ENCODE measurements around the gene BAIAP2. TPM values are rescaled to one million over a fixed set of nuclear protein-coding genes. Genes with fewer than 3 reads are reported as not detected.

BAIAP2 gene
- total RNA-seq, 2 donors from 2014 or later = 11.0 to 13.9 TPM

DNA sequence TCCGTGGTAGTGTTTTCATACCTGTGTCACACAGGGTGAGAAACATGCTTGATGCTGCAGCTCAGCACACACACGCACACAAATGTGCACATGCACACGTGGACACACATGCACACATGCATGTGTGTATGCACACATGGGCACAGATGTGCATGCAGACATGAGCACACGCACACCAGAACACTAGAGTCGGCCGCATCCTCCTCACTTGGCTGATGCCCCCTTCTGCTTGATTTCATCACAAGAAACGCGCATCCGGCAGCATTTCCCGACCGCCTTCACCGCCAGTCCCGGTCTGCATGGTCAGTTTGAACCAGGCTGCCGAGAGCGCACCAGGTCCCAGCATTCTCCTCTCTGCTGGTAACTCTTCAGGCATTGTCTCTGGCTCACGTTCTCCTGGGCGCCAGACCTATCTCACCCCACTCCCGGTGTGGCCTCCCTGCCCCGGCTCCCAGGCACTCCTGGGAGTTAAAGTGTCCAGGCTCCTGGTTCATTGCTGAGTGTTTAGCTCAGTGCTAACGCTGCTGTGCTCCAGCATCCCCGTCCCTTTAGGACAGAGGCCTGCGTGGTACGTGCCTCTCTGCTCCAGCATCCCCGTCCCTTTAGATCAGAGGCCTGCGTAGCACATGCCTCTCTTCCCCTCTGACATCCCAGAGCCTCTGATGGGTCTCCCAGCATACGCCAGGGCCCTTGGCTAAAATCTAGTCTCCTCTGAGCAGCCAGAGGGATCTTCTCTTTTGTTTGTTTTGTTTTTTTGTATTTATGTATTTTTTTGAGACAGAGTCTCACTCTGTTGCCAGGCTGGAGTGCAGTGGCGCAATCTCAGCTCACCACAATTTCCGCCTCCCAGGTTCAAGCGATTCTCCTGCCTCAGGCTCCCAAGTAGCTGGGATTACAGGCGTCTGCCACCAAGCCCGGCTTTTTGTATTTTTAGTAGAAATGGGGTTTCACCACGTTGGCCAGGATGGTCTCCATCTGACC lies 16.0 kb downstream of the BAIAP2 start:
- H3K9me3 ChIP-seq (ENCODE audit: control insufficient read depth, low read length, poor library complexity, severe bottlenecking) = no peaks in the 10 kb centered on the region
- ATAC-seq (no peak), DNase-seq (no peak)
- H3K36me3 Mint-ChIP-seq (ENCODE audit: low read depth) = no peaks in the 10 kb centered on the region
- H3K4me3 Mint-ChIP-seq = peak overlapping the region; percentile 15
- no peak overlapping the region for H3K27ac Mint-ChIP-seq
- H3K27me3 Mint-ChIP-seq = no peaks in the 10 kb centered on the region
- H3K4me1 Mint-ChIP-seq = peaks cover 8% of the 10 kb centered on the region

GRCh38 chr17:81052199-81052997 lies 17.4 kb downstream of the BAIAP2 start:
- no peak for ATAC-seq
- H3K27me3 Mint-ChIP-seq = no peaks in the 10 kb centered on the region
- no peaks in the 10 kb centered on the region for H3K9me3 ChIP-seq (ENCODE audit: control insufficient read depth, low read length, poor library complexity, severe bottlenecking)
- H3K4me1 Mint-ChIP-seq = peaks cover 8% of the 10 kb centered on the region
- no peak overlapping the region for H3K27ac Mint-ChIP-seq
- no peak for DNase-seq
- no peaks in the 10 kb centered on the region for H3K36me3 Mint-ChIP-seq (ENCODE audit: low read depth)
- H3K4me3 Mint-ChIP-seq = no peak overlapping the region

DNA sequence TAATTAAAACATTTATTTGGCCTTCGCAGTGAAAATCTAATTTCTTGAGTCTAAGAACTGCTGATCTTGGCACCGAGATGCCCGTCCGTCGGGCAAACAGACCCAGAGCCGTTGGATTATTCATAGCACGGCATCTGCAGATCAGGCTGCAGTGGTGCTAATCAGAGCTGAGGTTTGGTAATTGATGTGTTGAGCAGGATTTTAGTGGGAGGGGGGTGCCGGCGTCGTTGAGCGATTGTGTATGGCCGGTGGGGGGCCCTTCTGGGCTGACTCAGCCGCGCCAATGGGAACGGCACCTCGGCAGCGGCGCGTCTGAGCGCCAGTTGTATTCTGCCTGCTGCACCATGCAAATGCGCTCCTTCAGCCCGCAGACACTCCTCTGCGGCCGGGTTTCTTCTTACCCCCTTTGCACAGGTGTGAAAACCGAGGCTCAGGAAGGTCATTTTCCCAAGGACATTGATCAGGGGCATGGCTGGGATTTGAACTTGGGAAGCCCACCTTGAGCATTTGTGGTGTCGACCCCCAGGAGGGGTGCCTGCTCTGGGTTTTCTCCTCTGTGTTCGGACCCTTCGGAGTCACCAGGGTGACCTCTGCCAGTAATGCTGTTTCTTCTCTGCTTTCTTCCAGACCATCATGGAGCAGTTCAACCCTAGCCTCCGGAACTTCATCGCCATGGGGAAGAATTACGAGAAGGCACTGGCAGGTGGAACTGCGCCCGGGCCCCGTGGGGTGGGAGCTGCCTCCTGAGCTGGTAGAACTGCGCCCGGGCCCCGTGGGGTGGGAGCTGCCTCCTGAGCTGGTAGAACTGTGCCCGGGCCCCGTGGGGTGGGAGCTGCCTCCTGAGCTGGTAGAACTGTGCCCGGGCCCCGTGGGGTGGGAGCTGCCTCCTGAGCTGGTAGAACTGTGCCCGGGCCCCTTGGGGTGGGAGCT lies 18.4 kb downstream of the BAIAP2 start:
- Mint-ChIP-seq H3K27me3 (no peaks in the 10 kb centered on the region), H3K27ac (no peak overlapping the region), H3K4me1 (peaks cover 8% of the 10 kb centered on the region), H3K4me3 (no peak overlapping the region), H3K36me3 (ENCODE audit: low read depth) (no peaks in the 10 kb centered on the region)
- DNase-seq (no peak), ATAC-seq (no peak)
- no peaks in the 10 kb centered on the region for H3K9me3 ChIP-seq (ENCODE audit: control insufficient read depth, low read length, poor library complexity, severe bottlenecking)

DNA sequence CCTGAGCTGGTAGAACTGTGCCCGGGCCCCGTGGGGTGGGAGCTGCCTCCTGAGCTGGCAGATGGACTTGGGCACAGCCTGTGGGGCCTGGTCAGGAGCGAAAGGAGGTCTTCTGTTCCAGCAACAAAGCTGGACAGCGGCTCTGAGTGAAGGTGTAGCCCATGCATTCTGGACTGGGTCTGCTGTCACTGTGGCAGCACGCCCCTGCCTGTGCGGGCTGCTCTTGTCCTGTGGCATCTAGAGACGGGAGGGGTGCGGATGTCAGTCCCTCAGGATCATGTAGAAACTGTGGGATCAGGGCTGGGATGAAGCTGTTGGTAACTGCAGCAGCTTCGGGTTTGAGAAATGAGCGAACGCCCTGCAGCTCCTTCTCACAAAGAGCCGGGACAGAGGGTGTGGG lies 19.4 kb downstream of the BAIAP2 start:
- ATAC-seq (no peak), DNase-seq (no peak)
- H3K27me3 Mint-ChIP-seq = no peaks in the 10 kb centered on the region
- H3K4me1 Mint-ChIP-seq = peaks cover 4% of the 10 kb centered on the region
- H3K27ac Mint-ChIP-seq = no peak overlapping the region
- no peak overlapping the region for H3K4me3 Mint-ChIP-seq
- H3K9me3 ChIP-seq (ENCODE audit: control insufficient read depth, low read length, poor library complexity, severe bottlenecking) = no peaks in the 10 kb centered on the region
- H3K36me3 Mint-ChIP-seq (ENCODE audit: low read depth) = no peaks in the 10 kb centered on the region

DNA sequence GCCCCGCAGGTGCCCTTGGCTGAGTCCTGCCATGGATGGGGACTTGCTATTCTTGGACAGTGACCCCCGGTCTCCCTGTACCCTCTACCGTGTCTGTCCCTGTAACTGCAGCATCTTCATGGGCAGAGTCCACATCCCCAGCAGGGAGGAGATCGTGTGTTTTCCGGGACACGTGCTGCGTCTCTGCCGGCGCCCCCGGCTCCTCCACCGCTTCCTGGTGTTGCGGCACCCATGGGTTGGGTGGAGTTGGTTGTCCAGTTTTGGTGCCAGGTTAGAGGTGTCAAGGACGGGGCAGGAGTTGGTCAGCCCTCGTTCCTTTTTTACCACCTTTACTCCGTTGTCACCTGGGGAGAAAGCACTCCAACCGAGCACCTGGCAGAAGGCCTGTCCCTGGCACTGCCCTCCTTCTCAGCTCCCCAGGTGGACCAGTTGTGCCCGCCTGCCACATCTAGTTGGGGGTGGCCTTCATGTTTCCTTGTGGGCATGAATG lies 20.0 kb downstream of the BAIAP2 start:
- no peaks in the 10 kb centered on the region for H3K36me3 Mint-ChIP-seq (ENCODE audit: low read depth)
- H3K27ac Mint-ChIP-seq = no peak overlapping the region
- H3K4me1 Mint-ChIP-seq = no peaks in the 10 kb centered on the region
- no peak for ATAC-seq
- H3K4me3 Mint-ChIP-seq = no peak overlapping the region
- H3K9me3 ChIP-seq (ENCODE audit: control insufficient read depth, low read length, poor library complexity, severe bottlenecking) = no peaks in the 10 kb centered on the region
- no peak for DNase-seq
- no peaks in the 10 kb centered on the region for H3K27me3 Mint-ChIP-seq

- Mint-ChIP-seq H3K27me3 (no peaks in the 10 kb centered on the region), H3K4me3 (no peak overlapping the region), H3K36me3 (ENCODE audit: low read depth) (no peaks in the 10 kb centered on the region), H3K27ac (no peak overlapping the region), H3K4me1 (no peaks in the 10 kb centered on the region)
- ATAC-seq = no peak
- DNase-seq = no peak
- no peaks in the 10 kb centered on the region for H3K9me3 ChIP-seq (ENCODE audit: control insufficient read depth, low read length, poor library complexity, severe bottlenecking)
Observed at GRCh38 chr17:81056312-81056711, 21.4 kb downstream of the BAIAP2 start.

DNA sequence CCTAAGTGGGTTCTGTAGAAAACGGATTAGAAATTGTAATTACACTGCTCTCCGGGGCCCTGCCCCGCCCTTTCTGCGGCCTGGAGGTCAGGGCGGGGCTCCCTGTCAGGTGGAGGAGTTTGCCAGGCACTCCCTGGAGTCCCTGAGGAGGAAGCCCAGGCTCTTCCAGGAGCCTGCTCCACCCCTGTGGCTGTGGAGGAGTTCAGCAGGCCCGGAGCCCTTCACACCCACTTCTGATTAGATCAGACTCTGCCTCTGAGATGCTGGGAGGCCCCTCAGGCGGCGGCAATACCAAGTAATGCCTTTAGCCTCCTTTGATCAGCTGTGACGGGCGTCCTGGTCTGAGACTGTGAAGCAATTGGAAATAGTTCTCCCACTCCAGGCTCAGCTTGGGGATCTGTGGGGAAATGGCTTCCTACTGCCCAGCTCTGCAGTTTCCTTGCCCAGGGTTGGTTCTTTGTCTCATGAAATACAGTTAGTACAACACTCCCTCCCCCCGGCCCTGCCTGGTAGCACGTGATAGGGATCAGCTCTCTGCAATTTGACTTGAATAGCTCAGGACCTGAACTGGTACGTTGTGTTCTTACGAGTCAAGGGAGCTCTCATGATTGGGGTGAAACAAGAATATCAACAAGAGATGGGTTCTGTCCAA lies 22.3 kb downstream of the BAIAP2 start:
- peaks cover 2% of the 10 kb centered on the region for H3K36me3 Mint-ChIP-seq (ENCODE audit: low read depth)
- H3K4me3 Mint-ChIP-seq = peak overlapping the region; percentile 3
- peaks cover 3% of the 10 kb centered on the region for H3K4me1 Mint-ChIP-seq
- no peak overlapping the region for H3K27ac Mint-ChIP-seq
- no peaks in the 10 kb centered on the region for H3K9me3 ChIP-seq (ENCODE audit: control insufficient read depth, low read length, poor library complexity, severe bottlenecking)
- DNase-seq (no peak), ATAC-seq (no peak)
- no peaks in the 10 kb centered on the region for H3K27me3 Mint-ChIP-seq

- H3K4me1 Mint-ChIP-seq = peaks cover 6% of the 10 kb centered on the region
- ATAC-seq (no peak), DNase-seq (no peak)
- no peaks in the 10 kb centered on the region for H3K27me3 Mint-ChIP-seq
- H3K27ac Mint-ChIP-seq = no peak overlapping the region
- no peaks in the 10 kb centered on the region for H3K9me3 ChIP-seq (ENCODE audit: control insufficient read depth, low read length, poor library complexity, severe bottlenecking)
- no peak overlapping the region for H3K4me3 Mint-ChIP-seq
- H3K36me3 Mint-ChIP-seq (ENCODE audit: low read depth) = peaks cover 2% of the 10 kb centered on the region
Observed at GRCh38 chr17:81057777-81058176, 22.8 kb downstream of the BAIAP2 start.

DNA sequence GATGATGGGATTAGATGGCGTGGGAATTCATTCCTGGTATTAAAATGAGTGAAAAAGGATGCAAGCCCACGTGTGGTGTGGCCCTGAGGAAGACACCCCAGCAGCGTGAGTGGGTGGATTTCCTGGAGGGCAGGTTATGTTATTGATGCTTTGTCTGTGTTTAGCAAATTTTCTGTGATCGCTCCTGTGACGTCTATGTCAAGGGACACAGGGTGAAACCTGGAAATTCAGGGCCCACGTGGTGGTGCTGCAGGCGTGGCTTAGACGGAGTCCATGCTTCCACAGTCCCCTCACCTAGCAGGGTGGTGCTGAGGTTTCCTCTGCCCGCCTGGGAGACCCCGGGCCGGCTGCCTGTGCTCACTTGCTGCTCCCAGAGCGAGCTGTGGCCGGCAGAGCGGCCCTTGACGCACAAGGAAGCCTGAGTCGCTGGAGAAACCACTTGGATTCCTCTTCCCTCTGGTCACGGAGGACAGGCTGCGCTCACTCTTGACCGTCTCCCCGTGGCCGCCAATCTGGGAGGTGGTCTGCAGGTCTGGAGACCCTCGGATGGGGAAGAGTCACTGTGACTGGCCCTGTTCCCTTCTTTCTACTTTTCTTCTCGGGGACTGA lies 23.4 kb downstream of the BAIAP2 start:
- Mint-ChIP-seq H3K4me1 (peaks cover 6% of the 10 kb centered on the region), H3K36me3 (ENCODE audit: low read depth) (peaks cover 2% of the 10 kb centered on the region), H3K27me3 (no peaks in the 10 kb centered on the region), H3K27ac (peak overlapping the region; percentile 11), H3K4me3 (no peak overlapping the region)
- DNase-seq (no peak), ATAC-seq (no peak)
- no peaks in the 10 kb centered on the region for H3K9me3 ChIP-seq (ENCODE audit: control insufficient read depth, low read length, poor library complexity, severe bottlenecking)

GRCh38 chr17:81059026-81059425 lies 24.1 kb downstream of the BAIAP2 start:
- Mint-ChIP-seq H3K4me3 (no peak overlapping the region), H3K27me3 (no peaks in the 10 kb centered on the region), H3K4me1 (peaks cover 9% of the 10 kb centered on the region), H3K27ac (no peak overlapping the region), H3K36me3 (ENCODE audit: low read depth) (peaks cover 2% of the 10 kb centered on the region)
- no peaks in the 10 kb centered on the region for H3K9me3 ChIP-seq (ENCODE audit: control insufficient read depth, low read length, poor library complexity, severe bottlenecking)
- DNase-seq (no peak), ATAC-seq (no peak)

GRCh38 chr17:81060416-81060815 lies 25.5 kb downstream of the BAIAP2 start:
- Mint-ChIP-seq H3K36me3 (ENCODE audit: low read depth) (peaks cover 2% of the 10 kb centered on the region), H3K27me3 (no peaks in the 10 kb centered on the region), H3K27ac (peak overlapping the region; percentile 14), H3K4me3 (no peak overlapping the region), H3K4me1 (peaks cover 10% of the 10 kb centered on the region)
- no peak for DNase-seq
- H3K9me3 ChIP-seq (ENCODE audit: control insufficient read depth, low read length, poor library complexity, severe bottlenecking) = no peaks in the 10 kb centered on the region
- no peak for ATAC-seq
